Hair follicular keratinocyte (primary cell): ENCODE measurements around the gene MRPL24. TPM values are rescaled to one million over a fixed set of nuclear protein-coding genes. Genes with fewer than 3 reads are reported as not detected.

Experiments
- total RNA-seq: library from RNA; depleted of rRNA; stranded (reverse); fragments of >200 nt; gene quantifications from 2 replicates; pipeline ENCODE4 v1.2.3, GENCODE V29; 2015

Gene MRPL24
- total RNA-seq, result 65.7 and 92.9 TPM in 2 replicates

DNA sequence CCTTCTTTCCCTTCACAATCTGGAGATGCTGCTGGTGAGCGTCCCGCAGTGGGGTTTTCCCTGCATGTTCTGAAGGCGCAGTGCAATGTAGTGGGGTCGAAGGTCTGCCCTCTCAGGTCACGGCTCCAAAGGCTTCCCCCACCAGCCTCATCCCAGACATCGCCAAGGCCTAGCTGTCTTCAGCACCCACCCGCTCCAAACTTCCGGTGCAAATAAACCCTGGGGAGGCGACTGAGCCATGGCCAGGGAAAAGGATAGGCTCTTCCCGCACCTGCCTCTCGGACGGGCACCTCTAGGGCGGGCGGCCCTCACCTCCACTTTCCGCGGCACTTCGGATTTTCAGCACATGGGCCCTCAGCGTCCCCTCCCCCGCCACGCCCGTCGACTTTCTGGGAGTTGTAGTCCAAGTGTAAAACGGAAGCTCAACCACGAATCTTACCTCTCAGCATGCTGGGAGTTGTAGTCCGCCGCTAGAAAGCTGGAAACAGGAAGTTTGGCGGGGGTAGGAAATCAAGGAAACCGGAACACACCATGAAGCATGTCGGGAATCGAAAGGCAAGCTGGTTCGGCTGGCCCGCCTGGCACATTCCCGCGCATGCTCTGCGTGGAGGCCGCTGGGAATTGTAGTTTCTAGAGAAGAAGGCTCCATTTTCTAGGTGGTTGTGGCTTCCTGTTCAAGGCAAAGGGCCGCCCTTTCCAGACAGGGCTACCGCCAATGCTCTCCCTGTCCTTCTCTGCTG lies at the start of gene MRPL24:
TSS of gene MRPL24 (minus strand) at position 348 of the 740 bp plus-strand sequence. CDS start 2,384 bp downstream, outside the sequence.

DNA sequence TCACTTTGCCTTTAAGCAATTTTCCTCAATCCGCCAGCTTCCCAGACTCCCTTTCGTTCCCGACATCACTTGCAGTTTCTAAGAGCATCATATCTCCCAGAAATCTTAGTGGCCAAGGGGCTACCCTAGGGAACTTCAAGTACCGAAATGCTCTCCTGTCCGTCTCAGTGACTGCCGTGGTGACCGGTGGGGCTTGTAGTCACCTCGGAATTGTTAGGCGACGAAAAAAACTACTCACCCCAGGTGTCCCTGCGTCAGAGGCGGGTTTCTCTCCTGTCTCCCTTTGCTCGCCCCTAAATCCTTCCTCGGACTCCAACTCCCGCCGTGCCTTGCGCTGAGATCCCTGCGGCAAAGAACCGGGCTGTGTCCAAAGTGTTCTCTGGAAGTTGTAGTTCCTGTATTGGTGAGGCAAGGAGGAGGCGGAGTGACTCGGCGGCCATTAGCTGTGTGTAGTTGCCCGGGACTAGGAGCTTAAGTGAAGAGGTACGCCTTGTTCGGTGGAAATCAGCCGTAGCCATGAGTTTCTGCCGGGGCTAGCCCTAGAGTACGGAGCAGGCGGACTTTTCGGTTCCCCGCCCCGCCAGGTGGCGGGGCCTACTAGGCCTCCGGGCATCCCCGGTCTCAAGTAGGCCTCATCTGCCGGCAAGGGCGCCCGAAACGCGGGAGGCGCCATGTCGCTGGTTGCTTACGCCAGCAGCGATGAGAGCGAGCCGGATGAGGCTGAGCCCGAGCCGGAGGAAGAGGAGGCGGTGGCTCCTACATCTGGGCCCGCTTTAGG lies 26.4 kb upstream of the MRPL24 start, which contains the start of gene PRCC:
TSS of gene PRCC (plus strand) at position 435 of the 778 bp plus-strand sequence. CDS start at position 672, 237 bp downstream.

DNA sequence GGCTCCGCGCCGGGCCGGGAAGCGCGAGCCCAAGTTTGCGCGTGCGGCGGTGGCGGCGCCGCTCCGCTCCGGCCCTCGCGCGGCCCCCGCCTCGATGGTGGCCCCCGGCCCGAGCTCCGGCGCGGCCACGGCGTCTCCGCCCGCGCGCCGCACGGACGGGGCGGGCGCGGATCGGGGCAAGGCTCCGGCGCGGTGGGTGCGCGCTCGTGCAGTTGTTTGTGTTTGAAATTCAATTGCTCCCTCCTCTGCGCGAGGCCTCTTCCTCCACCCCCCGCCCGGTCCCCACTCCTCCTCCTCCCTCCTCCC lies 10.5 kb upstream of the MRPL24 start, which contains the start of gene HDGF:
TSS of gene HDGF (minus strand) at position 225 of the 306 bp plus-strand sequence. CDS start 246 bp downstream, outside the sequence.

GRCh38 chr1:156728599-156729462 lies 12.1 kb downstream of the MRPL24 start, which contains the start of gene ISG20L2:
ISG20L2 (minus strand) TSS chr1:156728766; CDS start chr1:156727652, 1,114 bp downstream.

DNA sequence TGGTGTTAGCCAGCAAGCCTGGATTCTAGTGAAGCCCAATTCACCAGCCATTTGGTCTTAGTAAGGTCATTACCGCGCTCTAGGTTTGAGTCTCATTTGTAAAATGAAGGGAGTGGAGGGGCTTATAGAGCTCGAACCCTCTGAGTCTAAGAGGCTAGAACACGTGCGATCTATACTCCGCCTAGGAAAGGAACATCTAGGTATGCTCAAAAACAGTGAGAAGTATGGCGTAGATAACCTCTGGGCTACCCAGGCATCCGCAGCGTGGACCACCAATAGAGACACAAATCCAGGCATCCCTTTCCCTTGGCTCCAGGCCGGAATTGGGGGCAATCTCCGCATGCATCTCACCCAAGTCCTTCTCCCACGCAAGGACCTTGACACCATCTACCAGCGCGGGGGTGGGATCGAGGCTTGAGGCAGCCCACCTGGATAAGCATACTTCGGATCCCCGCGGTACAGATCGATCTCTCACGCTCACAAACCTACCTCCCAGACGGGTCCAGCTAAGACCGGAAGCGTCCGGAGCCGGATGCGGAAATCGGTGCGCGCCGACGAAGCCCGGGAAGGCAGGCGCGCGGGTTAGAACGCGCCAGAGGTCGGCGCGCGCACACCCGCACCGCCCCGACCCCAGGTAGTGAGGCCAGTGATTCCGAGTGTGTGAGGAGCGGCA lies 12.8 kb downstream of the MRPL24 start, which contains the start of gene METTL25B:
TSS of gene METTL25B (plus strand) at position 544 of the 673 bp plus-strand sequence. CDS start 636 bp downstream, outside the sequence.

DNA sequence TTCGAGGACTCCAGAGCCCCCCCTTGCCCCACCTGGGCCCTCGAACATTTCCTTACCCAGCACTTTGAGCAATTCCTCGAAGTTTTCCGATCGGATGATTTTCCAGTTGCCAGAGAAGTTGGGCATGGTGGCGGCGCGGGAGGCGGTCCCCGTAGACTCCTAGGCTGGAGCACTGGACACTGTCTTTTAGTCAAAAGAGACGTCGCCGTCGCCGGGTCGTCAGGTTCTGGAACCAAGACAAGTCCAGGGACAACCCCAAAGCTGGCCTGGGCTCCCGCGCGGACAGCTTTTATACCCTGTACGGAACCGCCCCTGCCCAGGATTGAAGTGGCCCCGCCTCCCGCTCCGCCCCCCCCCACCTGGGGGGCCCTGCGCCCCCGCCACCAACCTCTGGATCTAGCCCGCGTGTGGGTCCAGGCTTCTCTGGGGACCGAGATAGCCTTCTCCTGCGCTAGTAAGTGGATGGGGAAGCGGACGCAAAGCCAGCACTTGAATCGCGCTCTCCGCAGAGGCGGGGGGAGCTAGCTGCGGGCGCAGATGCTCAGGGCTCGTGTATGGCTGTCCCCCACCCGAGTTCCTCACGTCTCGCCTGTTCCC lies 35.5 kb downstream of the MRPL24 start, which contains the start of gene CRABP2:
TSS of gene CRABP2 (minus strand) at position 263 of the 597 bp plus-strand sequence. CDS start at position 126, 137 bp downstream.

Other genes with a start within 250 kb of the MRPL24 start
- gene MEF2D, start 240.3 kb downstream of the MRPL24 start, total RNA-seq, result 18.4 and 19.6 TPM in 2 replicates
- gene IQGAP3, start 168.5 kb downstream of the MRPL24 start, total RNA-seq, result 13.4 and 25.3 TPM in 2 replicates
- not detected in 2 replicates for gene TTC24, start 161.4 kb downstream of the MRPL24 start, total RNA-seq
- gene NAXE, start 149.3 kb downstream of the MRPL24 start, total RNA-seq, result 125 and 129 TPM in 2 replicates
- gene GPATCH4, start 139.6 kb downstream of the MRPL24 start, total RNA-seq, result 14.5 and 18.7 TPM in 2 replicates
- not detected in 2 replicates for gene HAPLN2, start 121.7 kb downstream of the MRPL24 start, total RNA-seq
- 0.08 TPM in 1 of 2 replicates, not detected in the other for gene BCAN, start 99.0 kb downstream of the MRPL24 start, total RNA-seq
- 0.31 and 0.57 TPM in 2 replicates for gene NES, start 63.7 kb downstream of the MRPL24 start, total RNA-seq
- 7.6 and 15.5 TPM in 2 replicates for gene CRABP2, start 35.5 kb downstream of the MRPL24 start, total RNA-seq
- 8.8 and 18.8 TPM in 2 replicates for gene METTL25B, start 12.6 kb downstream of the MRPL24 start, total RNA-seq
- gene ISG20L2, start 12.3 kb downstream of the MRPL24 start, total RNA-seq, result 19.6 and 23.6 TPM in 2 replicates
- gene HDGF, start 10.6 kb upstream of the MRPL24 start, total RNA-seq, result 354 and 403 TPM in 2 replicates
- 39.3 and 43.1 TPM in 2 replicates for gene PRCC, start 26.4 kb upstream of the MRPL24 start, total RNA-seq
- 10.5 and 12.8 TPM in 2 replicates for gene SH2D2A, start 75.8 kb upstream of the MRPL24 start, total RNA-seq
- not detected in 2 replicates for gene INSRR, start 118.0 kb upstream of the MRPL24 start, total RNA-seq
- under 0.01 and 0.08 TPM in 2 replicates for gene NTRK1, start 119.8 kb upstream of the MRPL24 start, total RNA-seq
- gene PEAR1, start 152.6 kb upstream of the MRPL24 start, total RNA-seq, result 4.0 and 6.7 TPM in 2 replicates
- gene LRRC71, start 179.5 kb upstream of the MRPL24 start, total RNA-seq, result not detected in 2 replicates